Ectodermal cell (in vitro differentiated cells): ENCODE measurements around the gene DNAJC15.

Experiments used
- H3K27ac ChIP-seq: 2 replicates; pipeline ENCODE4 v1.7.0; 2013; ENCODE audit warnings: mild to moderate bottlenecking, low read depth, low read length; ENCODE audit not compliant: insufficient read depth, poor library complexity, severe bottlenecking
- H3K27me3 ChIP-seq: 2 replicates; pipeline ENCODE4 v1.7.0; 2013; ENCODE audit warnings: mild to moderate bottlenecking, low read length; ENCODE audit not compliant: insufficient read depth, control insufficient read depth, poor library complexity, severe bottlenecking
- H3K36me3 ChIP-seq: one replicate; pipeline ENCODE4 v1.7.0; 2013; ENCODE audit warnings: low read length; ENCODE audit not compliant: control insufficient read depth, insufficient read depth
- H3K4me1 ChIP-seq: one replicate; pipeline ENCODE4 v1.7.0; 2013; ENCODE audit warnings: low read length; ENCODE audit not compliant: control insufficient read depth, insufficient read depth
- H3K4me3 ChIP-seq: 2 replicates; pipeline ENCODE4 v1.7.0; 2013; ENCODE audit warnings: low read depth, low read length, control low read depth; ENCODE audit not compliant: insufficient read depth
- H3K9me3 ChIP-seq: 2 replicates; pipeline ENCODE4 v1.7.0; 2013; ENCODE audit warnings: mild to moderate bottlenecking, low read length, moderate library complexity; ENCODE audit not compliant: control insufficient read depth
- WGBS, 2 experiments: methylation state at CpG; one replicate each; pipeline ENCODE4 v1.1.7; 2013; ENCODE audit warnings: missing lambda C conversion rate in 2 of 2; 5-methylcytosine and 5-hydroxymethylcytosine counted together

DNAJC15 gene

GRCh38 chr13:43141685-43142084 lies 118.3 kb downstream of the DNAJC15 start:
- peaks cover 4% of the 10 kb centered on the region for H3K4me1 ChIP-seq
- 71 to 72% methylated on average over 4 of the region's 4 CpGs for WGBS, 2 experiments
- no peaks in the 10 kb centered on the region for H3K27me3 ChIP-seq
- no peaks in the 10 kb centered on the region for H3K9me3 ChIP-seq
- no peak overlapping the region for H3K4me3 ChIP-seq
- no peak overlapping the region for H3K27ac ChIP-seq
- H3K36me3 ChIP-seq = no peaks in the 10 kb centered on the region

DNA sequence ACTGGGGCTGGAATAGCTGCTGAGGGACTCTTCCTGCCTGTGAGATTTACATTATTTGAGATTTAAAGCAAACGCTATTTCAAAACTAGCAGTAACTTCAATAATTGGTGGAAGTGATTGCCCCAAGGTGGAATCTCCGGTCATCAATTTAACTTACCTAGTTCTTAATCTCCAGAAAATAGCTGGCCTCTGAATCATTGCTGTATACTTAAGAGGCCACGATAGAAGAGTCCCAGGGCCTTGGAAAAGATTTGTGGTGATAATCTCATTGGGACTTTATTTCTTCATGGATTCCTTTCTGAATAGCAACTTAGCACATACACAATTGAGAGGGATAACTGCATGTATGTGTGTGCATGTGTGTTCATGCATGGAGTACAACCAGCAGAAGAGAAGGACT lies 120.2 kb downstream of the DNAJC15 start:
- no peak overlapping the region for H3K4me3 ChIP-seq
- no peaks in the 10 kb centered on the region for H3K36me3 ChIP-seq
- no peaks in the 10 kb centered on the region for H3K27me3 ChIP-seq
- H3K4me1 ChIP-seq = no peaks in the 10 kb centered on the region
- no peak overlapping the region for H3K27ac ChIP-seq
- no peaks in the 10 kb centered on the region for H3K9me3 ChIP-seq
- WGBS, 2 experiments = 65 to 100% methylated on average over 2 to 3 of the region's 3 CpGs

GRCh38 chr13:43145534-43146196 lies 122.3 kb downstream of the DNAJC15 start:
- Histone ChIP-seq H3K4me3 (no peak overlapping the region), H3K4me1 (no peaks in the 10 kb centered on the region), H3K9me3 (no peaks in the 10 kb centered on the region), H3K36me3 (no peaks in the 10 kb centered on the region), H3K27me3 (no peaks in the 10 kb centered on the region), H3K27ac (no peak overlapping the region)
- WGBS, 2 experiments = 93 to 94% methylated on average over 8 of the region's 8 CpGs

GRCh38 chr13:43146400-43146799 lies 123.0 kb downstream of the DNAJC15 start:
- H3K27ac ChIP-seq = no peak overlapping the region
- H3K9me3 ChIP-seq = no peaks in the 10 kb centered on the region
- H3K4me1 ChIP-seq = no peaks in the 10 kb centered on the region
- no peaks in the 10 kb centered on the region for H3K36me3 ChIP-seq
- no peaks in the 10 kb centered on the region for H3K27me3 ChIP-seq
- 92 to 97% methylated on average over 3 of the region's 3 CpGs for WGBS, 2 experiments
- H3K4me3 ChIP-seq = no peak overlapping the region

DNA sequence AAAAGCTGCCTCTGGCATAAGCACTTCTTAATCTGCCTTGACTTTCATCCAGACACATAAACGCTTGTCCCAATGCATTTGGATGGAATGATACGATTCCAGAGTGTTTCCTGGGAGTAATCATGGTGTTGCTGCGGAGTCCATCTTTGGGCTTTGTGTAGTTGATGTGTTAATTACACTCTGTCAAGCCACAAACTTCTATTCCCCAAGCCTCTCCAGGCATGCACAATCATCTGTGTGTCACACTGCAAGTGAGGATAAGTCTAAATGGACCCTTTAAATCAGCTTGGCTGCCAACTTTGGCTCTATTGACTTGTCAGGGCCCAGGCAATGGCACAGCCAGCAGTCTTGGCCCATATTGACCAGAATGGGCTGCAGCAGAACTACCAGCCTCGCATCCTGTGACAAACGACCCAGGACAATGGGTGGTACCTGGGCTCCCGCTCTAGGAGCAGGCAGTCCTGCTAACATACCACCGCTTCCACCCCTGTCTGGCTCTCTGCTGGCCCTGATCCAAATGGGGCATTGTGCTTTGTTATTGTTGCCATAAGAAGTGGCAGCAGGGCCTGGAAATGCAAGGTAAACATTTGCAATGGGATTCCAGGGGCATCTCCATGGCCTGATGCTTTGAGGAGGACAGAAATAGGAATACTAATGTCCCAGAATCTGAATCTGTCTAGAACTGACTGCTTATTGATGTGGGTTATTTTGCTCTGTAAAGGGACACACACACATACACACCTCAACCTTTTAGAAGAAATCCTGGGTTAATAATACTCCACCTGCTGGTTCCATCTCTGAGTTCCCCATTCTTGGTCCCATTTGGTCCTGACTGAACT lies 127.2 kb downstream of the DNAJC15 start:
- 93 to 98% methylated on average over 7 of the region's 7 CpGs for WGBS, 2 experiments
- Histone ChIP-seq H3K27me3 (no peaks in the 10 kb centered on the region), H3K27ac (no peak overlapping the region), H3K36me3 (no peaks in the 10 kb centered on the region), H3K4me3 (no peak overlapping the region), H3K9me3 (no peaks in the 10 kb centered on the region), H3K4me1 (no peaks in the 10 kb centered on the region)

- Histone ChIP-seq H3K4me3 (no peak overlapping the region), H3K9me3 (no peaks in the 10 kb centered on the region), H3K4me1 (no peaks in the 10 kb centered on the region), H3K27me3 (no peaks in the 10 kb centered on the region), H3K36me3 (no peaks in the 10 kb centered on the region), H3K27ac (no peak overlapping the region)
- 95 to 96% methylated on average over 14 of the region's 14 CpGs for WGBS, 2 experiments
Observed at GRCh38 chr13:43153436-43154090, 130.2 kb downstream of the DNAJC15 start.

DNA sequence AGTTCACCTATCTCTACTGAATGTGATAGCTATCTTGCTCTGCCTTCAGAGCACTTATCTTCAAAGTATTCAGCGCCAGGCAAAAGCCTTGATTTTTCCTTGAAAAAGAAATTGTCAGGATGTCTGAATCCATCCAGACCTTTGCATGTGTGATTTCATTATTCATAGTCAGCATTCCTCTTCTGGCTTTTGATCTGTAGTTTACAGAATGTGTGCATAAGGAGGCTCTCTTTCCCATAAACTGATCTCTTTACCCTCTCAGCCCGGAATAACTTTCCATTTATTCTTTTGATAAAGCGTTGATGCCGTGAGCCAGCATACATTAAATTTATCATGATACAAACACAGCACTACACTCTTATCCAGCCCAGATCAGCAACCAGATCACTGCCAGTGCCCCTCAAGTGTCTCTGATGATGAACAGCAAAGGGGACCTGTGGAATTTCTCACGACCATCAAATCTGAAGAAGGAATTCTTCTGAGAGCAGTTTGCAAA lies 130.8 kb downstream of the DNAJC15 start:
- Histone ChIP-seq H3K4me1 (no peaks in the 10 kb centered on the region), H3K9me3 (no peaks in the 10 kb centered on the region), H3K27me3 (no peaks in the 10 kb centered on the region), H3K27ac (no peak overlapping the region), H3K4me3 (no peak overlapping the region), H3K36me3 (no peaks in the 10 kb centered on the region)
- 91 to 92% methylated on average over 5 of the region's 5 CpGs for WGBS, 2 experiments

- Histone ChIP-seq H3K27me3 (no peaks in the 10 kb centered on the region), H3K36me3 (no peaks in the 10 kb centered on the region), H3K9me3 (no peaks in the 10 kb centered on the region), H3K4me3 (no peak overlapping the region), H3K27ac (no peak overlapping the region), H3K4me1 (no peaks in the 10 kb centered on the region)
- WGBS, 2 experiments = 91 to 95% methylated on average over 1 of the region's 3 CpGs
Observed at GRCh38 chr13:43154839-43155238, 131.5 kb downstream of the DNAJC15 start.

DNA sequence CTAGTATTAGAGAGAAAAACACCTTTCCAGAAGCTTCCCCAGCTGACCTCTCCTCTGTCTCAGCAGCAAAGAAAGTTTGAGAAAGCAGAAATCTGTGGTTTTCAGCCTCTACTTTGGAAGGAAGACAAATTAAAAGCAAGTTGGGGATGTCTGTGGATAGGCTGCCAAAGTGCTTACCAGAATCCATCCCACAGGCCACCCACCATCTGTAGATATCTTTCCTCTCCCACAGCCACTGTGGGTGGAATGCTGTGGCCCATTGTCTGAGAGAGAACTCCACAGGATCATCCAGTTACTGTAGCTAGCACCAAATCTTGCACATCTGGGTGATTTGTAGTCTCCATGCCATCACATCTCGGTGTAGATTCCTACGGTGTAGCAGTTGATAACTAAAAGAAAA lies 133.5 kb downstream of the DNAJC15 start:
- Histone ChIP-seq H3K4me1 (no peaks in the 10 kb centered on the region), H3K36me3 (no peaks in the 10 kb centered on the region), H3K27ac (no peak overlapping the region), H3K4me3 (no peak overlapping the region), H3K27me3 (no peaks in the 10 kb centered on the region), H3K9me3 (no peaks in the 10 kb centered on the region)
- 94 to 95% methylated on average over 2 of the region's 2 CpGs for WGBS, 2 experiments

DNA sequence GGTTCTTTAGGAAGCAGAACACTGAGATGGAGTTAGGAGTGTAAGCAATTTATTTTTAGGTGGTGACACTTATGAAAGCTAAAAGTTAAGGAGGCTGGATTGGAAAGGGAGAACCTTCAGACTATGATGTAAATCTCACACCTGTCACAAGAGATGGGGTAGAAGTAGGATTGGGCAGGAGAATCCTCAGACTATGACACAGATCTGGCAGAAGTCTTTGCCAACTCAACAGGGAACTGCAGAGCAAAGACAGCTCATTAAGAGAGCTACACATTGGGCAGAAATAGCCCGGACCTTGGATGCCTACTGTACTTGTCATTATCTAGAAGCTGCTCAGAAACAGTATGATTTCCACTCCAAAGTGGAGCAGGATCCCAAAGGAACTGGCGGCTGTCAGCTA lies 134.4 kb downstream of the DNAJC15 start:
- 73% methylated on average over 2 of the region's 2 CpGs for WGBS, 2 experiments
- Histone ChIP-seq H3K4me3 (no peak overlapping the region), H3K4me1 (no peaks in the 10 kb centered on the region), H3K9me3 (no peaks in the 10 kb centered on the region), H3K27me3 (no peaks in the 10 kb centered on the region), H3K27ac (no peak overlapping the region), H3K36me3 (no peaks in the 10 kb centered on the region)
